HG03175 (cell line): ENCODE results near the gene RARG.
A peak's percentile ranks its signal among the peaks of the same experiment; 100 is the strongest.

ENCODE experiments used
- ATAC-seq: cut with Tn5 transposase; IDR thresholded peaks from one replicate; pipeline ENCODE4 v1.9.1; 2021; ENCODE audit warnings: mild to moderate bottlenecking, moderate library complexity; ENCODE audit not compliant: unreplicated experiment

RARG gene

GRCh38 chr12:53231921-53232645, at the start of gene RARG:
Gene RARG (minus strand): TSS chr12:53232209. CDS start chr12:53227545, 4,664 bp downstream.
- ATAC-seq, result no peak

- ATAC-seq, result no peak
Observed at GRCh38 chr12:53279888-53280498, 48.0 kb upstream of the RARG start.

- no peak for ATAC-seq
Observed at GRCh38 chr12:53279283-53279869, 47.4 kb upstream of the RARG start.

- no peak for ATAC-seq
Observed at GRCh38 chr12:53277981-53278380, 46.0 kb upstream of the RARG start.

GRCh38 chr12:53276511-53276910, 44.5 kb upstream of the RARG start:
- ATAC-seq, result no peak

- no peak for ATAC-seq
Observed at GRCh38 chr12:53274445-53274844, 42.4 kb upstream of the RARG start.

- ATAC-seq, result no peak
Observed at GRCh38 chr12:53268630-53269562, 36.9 kb upstream of the RARG start.

- peak; percentile 81 for ATAC-seq
Observed at GRCh38 chr12:53267999-53268629, 36.1 kb upstream of the RARG start, which contains the start of gene ESPL1. Gene ESPL1 (plus strand): TSS chr12:53268299. CDS start chr12:53268767, 468 bp downstream.

GRCh38 chr12:53267306-53267998, 35.4 kb upstream of the RARG start:
- ATAC-seq, result peak; percentile 15

- ATAC-seq, result no peak
Observed at GRCh38 chr12:53265783-53266182, 33.8 kb upstream of the RARG start.

GRCh38 chr12:53259891-53260290, 27.9 kb upstream of the RARG start:
- ATAC-seq, result no peak

- ATAC-seq, result no peak
Observed at GRCh38 chr12:53258541-53259539, 26.8 kb upstream of the RARG start.

GRCh38 chr12:53255996-53256395, 24.0 kb upstream of the RARG start:
- peak; percentile 40 for ATAC-seq

GRCh38 chr12:53254816-53255545, 23.0 kb upstream of the RARG start:
- no peak for ATAC-seq

GRCh38 chr12:53253298-53253697, 21.3 kb upstream of the RARG start:
- ATAC-seq, result no peak

- ATAC-seq, result no peak
Observed at GRCh38 chr12:53252349-53252916, 20.4 kb upstream of the RARG start.

GRCh38 chr12:53251477-53252348, 19.7 kb upstream of the RARG start:
- ATAC-seq, result peak; percentile 75
